Mesendoderm (in vitro differentiated cells): ENCODE results near the gene RASEF.

ENCODE experiments used
- DNase-seq: peaks from one replicate; pipeline ENCODE4 v3.0.0; 2013
- H2AK5ac ChIP-seq: 2 replicates; pipeline ENCODE4 v1.6.1; 2013; ENCODE audit warnings: low read length, inconsistent platforms
- H2BK120ac ChIP-seq: 2 replicates; pipeline ENCODE4 v1.6.1; 2013; ENCODE audit warnings: low read depth, mild to moderate bottlenecking, low read length, moderate library complexity, mixed read lengths
- H2BK15ac ChIP-seq: replicated peaks from 2 replicates; pipeline ENCODE4 v1.6.1; 2013; ENCODE audit warnings: low read depth, mild to moderate bottlenecking, moderate library complexity
- H2BK5ac ChIP-seq: 2 replicates; pipeline ENCODE4 v1.6.1; 2013; ENCODE audit warnings: low read length, inconsistent platforms
- H3K18ac ChIP-seq: 2 replicates; pipeline ENCODE4 v1.6.1; 2013; ENCODE audit warnings: mild to moderate bottlenecking, low read length, mixed read lengths
- H3K23ac ChIP-seq: one replicate; pipeline ENCODE4 v1.6.1; 2013; ENCODE audit warnings: low read length
- H3K27ac ChIP-seq: 2 replicates; pipeline ENCODE4 v1.5.1; 2013; ENCODE audit warnings: low read depth, mild to moderate bottlenecking, inconsistent platforms, low read length, moderate library complexity
- H3K27me3 ChIP-seq: 2 replicates; pipeline ENCODE4 v1.6.1; 2013; ENCODE audit warnings: low read length, control low read depth, mild to moderate bottlenecking, inconsistent platforms; ENCODE audit not compliant: insufficient read depth, poor library complexity
- H3K36me3 ChIP-seq: 2 replicates; pipeline ENCODE4 v1.6.1; 2013; ENCODE audit warnings: low read length, inconsistent platforms; ENCODE audit not compliant: control insufficient read depth, insufficient read depth
- H3K4ac ChIP-seq: one replicate; pipeline ENCODE4 v1.6.1; 2013; ENCODE audit warnings: low read depth, mild to moderate bottlenecking, low read length, moderate library complexity
- H3K4me1 ChIP-seq: 2 replicates; pipeline ENCODE4 v1.6.1; 2013; ENCODE audit warnings: low read depth, low read length, inconsistent platforms; ENCODE audit not compliant: control insufficient read depth
- H3K4me2 ChIP-seq: 2 replicates; pipeline ENCODE4 v1.6.1; 2013; ENCODE audit warnings: low read length
- H3K4me3 ChIP-seq: 2 replicates; pipeline ENCODE4 v1.5.1; 2013; ENCODE audit warnings: mild to moderate bottlenecking, low read length
- H3K56ac ChIP-seq: one replicate; pipeline ENCODE4 v1.6.1; 2013; ENCODE audit warnings: low read length
- H3K79me1 ChIP-seq: 2 replicates; pipeline ENCODE4 v1.6.1; 2013; ENCODE audit warnings: low read length, inconsistent platforms
- H3K79me2 ChIP-seq: 2 replicates; pipeline ENCODE4 v1.6.1; 2013; ENCODE audit warnings: mild to moderate bottlenecking, low read length; ENCODE audit not compliant: control insufficient read depth, insufficient read depth
- H3K9ac ChIP-seq: 2 replicates; pipeline ENCODE4 v1.6.1; 2013; ENCODE audit warnings: low read length, inconsistent platforms
- H4K5ac ChIP-seq: one replicate; pipeline ENCODE4 v1.6.1; 2013; ENCODE audit warnings: low read length
- H4K8ac ChIP-seq: one replicate; pipeline ENCODE4 v1.6.1; 2013; ENCODE audit warnings: low read depth, mild to moderate bottlenecking, control low read depth, low read length, moderate library complexity
- WGBS: extraction: QIAGEN DNeasy Blood & Tissue Kit; methylation state at CpG from one replicate; pipeline ENCODE4 v1.1.7; 2013; ENCODE audit warnings: low lambda C conversion rate, missing lambda C conversion rate; ENCODE audit not compliant: insufficient coverage; ENCODE audit errors: extremely low coverage; 5-methylcytosine and 5-hydroxymethylcytosine counted together

The RASEF gene

GRCh38 chr9:83065233-83065632, 2.3 kb upstream of the RASEF start:
- WGBS = no CpG with 5 or more reads among the region's 1 CpG
- H3K27me3 ChIP-seq = peaks cover 2% of the 10 kb centered on the region

GRCh38 chr9:83061990-83062650, 822 bp downstream of the RASEF start:
- H3K79me1 ChIP-seq = no peaks in the 10 kb centered on the region
- H3K23ac ChIP-seq = peak overlapping the region; percentile 39
- H3K4me2 ChIP-seq = peak overlapping the region; percentile 80
- peaks cover 2% of the 10 kb centered on the region for H3K27me3 ChIP-seq
- no peak overlapping the region for H2BK120ac ChIP-seq
- no peaks in the 10 kb centered on the region for H3K4me1 ChIP-seq
- H3K56ac ChIP-seq = peak overlapping the region; percentile 69
- H4K5ac ChIP-seq = no peak overlapping the region
- peak overlapping the region; percentile 40 for H3K9ac ChIP-seq
- H3K36me3 ChIP-seq = no peaks in the 10 kb centered on the region
- H3K27ac ChIP-seq = no peak overlapping the region
- H2BK15ac ChIP-seq = no peak overlapping the region
- peak overlapping the region; percentile 54 for H3K18ac ChIP-seq
- peak; percentile 68 for DNase-seq
- no peaks in the 10 kb centered on the region for H3K79me2 ChIP-seq
- H3K4ac ChIP-seq = no peak overlapping the region
- H4K8ac ChIP-seq = no peak overlapping the region
- no peak overlapping the region for H2BK5ac ChIP-seq
- no CpG with 5 or more reads among the region's 53 CpGs for WGBS
- H3K4me3 ChIP-seq = no peak overlapping the region
- no peak overlapping the region for H2AK5ac ChIP-seq

More at GRCh38 chr9:83065233-83065632, 2.3 kb upstream of the RASEF start:
- no peak overlapping the region for H3K4me2 ChIP-seq
- no peak overlapping the region for H3K56ac ChIP-seq
- no peak for DNase-seq
- H4K5ac ChIP-seq = no peak overlapping the region
- H3K4ac ChIP-seq = no peak overlapping the region
- no peak overlapping the region for H3K18ac ChIP-seq
- no peaks in the 10 kb centered on the region for H3K79me1 ChIP-seq
- no peak overlapping the region for H4K8ac ChIP-seq
- no peak overlapping the region for H2BK5ac ChIP-seq
- H3K79me2 ChIP-seq = no peaks in the 10 kb centered on the region
- H3K27ac ChIP-seq = no peak overlapping the region
- H2BK120ac ChIP-seq = no peak overlapping the region
- no peak overlapping the region for H3K4me3 ChIP-seq
- no peak overlapping the region for H2BK15ac ChIP-seq
- H3K23ac ChIP-seq = no peak overlapping the region
- H3K36me3 ChIP-seq = no peaks in the 10 kb centered on the region
- H2AK5ac ChIP-seq = no peak overlapping the region
- no peaks in the 10 kb centered on the region for H3K4me1 ChIP-seq
- H3K9ac ChIP-seq = no peak overlapping the region

DNA sequence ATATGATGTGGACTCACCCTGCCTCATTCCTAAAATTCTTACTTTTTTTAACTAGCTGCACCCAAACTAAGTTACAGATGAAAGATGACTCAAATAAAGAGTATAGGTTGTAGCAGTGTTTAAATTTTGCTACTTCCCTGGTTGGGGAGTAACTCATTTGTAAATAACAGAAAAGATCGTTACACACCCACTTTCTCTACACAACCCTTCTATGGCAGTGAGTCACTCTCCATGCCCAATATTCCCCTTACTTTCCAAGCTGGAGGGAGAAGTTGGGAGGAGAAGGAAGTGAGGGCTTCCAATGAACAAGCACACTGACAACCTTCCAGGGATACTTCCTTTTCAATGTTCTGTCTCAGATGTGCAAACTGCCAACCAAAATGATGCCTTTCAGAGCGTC, 1.9 kb downstream of the RASEF start:
- H3K4ac ChIP-seq = no peak overlapping the region
- no peaks in the 10 kb centered on the region for H3K79me1 ChIP-seq
- no peak overlapping the region for H3K9ac ChIP-seq
- no peak overlapping the region for H4K5ac ChIP-seq
- H3K27me3 ChIP-seq = peaks cover 2% of the 10 kb centered on the region
- no peak overlapping the region for H3K56ac ChIP-seq
- H3K4me1 ChIP-seq = no peaks in the 10 kb centered on the region
- no peak overlapping the region for H2BK5ac ChIP-seq
- peak; percentile 2 for DNase-seq
- no peak overlapping the region for H3K18ac ChIP-seq
- H2BK15ac ChIP-seq = no peak overlapping the region
- H3K23ac ChIP-seq = no peak overlapping the region
- no peak overlapping the region for H2BK120ac ChIP-seq
- no peak overlapping the region for H4K8ac ChIP-seq
- H2AK5ac ChIP-seq = no peak overlapping the region
- no peaks in the 10 kb centered on the region for H3K79me2 ChIP-seq
- no peak overlapping the region for H3K4me3 ChIP-seq
- H3K36me3 ChIP-seq = no peaks in the 10 kb centered on the region
- H3K4me2 ChIP-seq = no peak overlapping the region
- no CpG with 5 or more reads among the region's 2 CpGs for WGBS
- H3K27ac ChIP-seq = no peak overlapping the region

DNA sequence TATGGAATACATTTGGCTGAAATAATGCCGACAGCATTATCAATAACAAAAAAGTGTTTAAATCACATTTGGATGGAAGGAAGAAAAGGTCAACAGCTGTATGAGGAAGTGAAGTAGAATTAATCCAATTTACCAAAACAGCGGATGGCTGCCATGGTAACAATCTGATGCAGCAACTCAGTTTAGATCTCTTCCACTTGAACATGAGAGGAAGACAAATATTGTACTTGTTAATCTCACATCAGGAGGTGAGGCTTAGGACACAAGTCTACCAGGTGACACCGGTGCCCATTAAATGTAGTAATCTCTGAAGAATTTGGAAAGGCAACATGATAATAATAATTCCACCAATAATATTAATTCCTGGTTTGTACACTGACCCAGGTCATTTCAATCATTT, 2.4 kb downstream of the RASEF start:
- Histone ChIP-seq H3K27me3 (peaks cover 2% of the 10 kb centered on the region), H3K79me1 (no peaks in the 10 kb centered on the region), H2BK15ac (no peak overlapping the region), H3K4me1 (no peaks in the 10 kb centered on the region), H2BK5ac (no peak overlapping the region), H3K9ac (no peak overlapping the region), H4K8ac (no peak overlapping the region), H2BK120ac (no peak overlapping the region), H3K4me3 (no peak overlapping the region), H3K23ac (no peak overlapping the region), H3K4me2 (no peak overlapping the region), H2AK5ac (no peak overlapping the region), H3K27ac (no peak overlapping the region), H3K56ac (no peak overlapping the region), H4K5ac (no peak overlapping the region), H3K4ac (no peak overlapping the region), H3K79me2 (no peaks in the 10 kb centered on the region), H3K36me3 (no peaks in the 10 kb centered on the region), H3K18ac (no peak overlapping the region)
- DNase-seq = peak; percentile 40
- WGBS = no CpG with 5 or more reads among the region's 3 CpGs

DNA sequence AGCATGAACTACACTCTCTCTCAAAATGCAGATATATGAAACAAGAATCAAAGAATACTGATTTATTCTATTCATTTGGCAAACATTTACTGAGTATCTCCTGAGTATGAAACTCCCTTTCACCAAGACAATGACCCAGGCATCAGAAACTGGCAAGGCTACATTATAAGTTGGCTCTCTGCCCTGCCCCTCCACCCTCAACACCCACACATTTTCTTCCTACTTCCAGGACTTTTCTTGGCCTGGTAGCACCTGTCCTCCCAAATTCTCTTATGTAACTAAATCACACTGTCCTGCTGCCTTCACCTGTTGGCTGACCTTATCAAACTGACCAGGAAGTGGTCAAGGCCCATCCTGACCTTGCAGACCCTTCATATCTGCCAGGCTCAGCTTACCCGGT, 3.5 kb downstream of the RASEF start:
- H3K4ac ChIP-seq = no peak overlapping the region
- H4K5ac ChIP-seq = no peak overlapping the region
- H3K36me3 ChIP-seq = no peaks in the 10 kb centered on the region
- H2AK5ac ChIP-seq = no peak overlapping the region
- H3K27ac ChIP-seq = no peak overlapping the region
- no peak overlapping the region for H2BK120ac ChIP-seq
- H2BK5ac ChIP-seq = no peak overlapping the region
- H2BK15ac ChIP-seq = no peak overlapping the region
- H3K79me2 ChIP-seq = no peaks in the 10 kb centered on the region
- no peaks in the 10 kb centered on the region for H3K79me1 ChIP-seq
- no peak overlapping the region for H3K56ac ChIP-seq
- WGBS = no CpG with 5 or more reads among the region's 1 CpG
- no peak overlapping the region for H3K4me3 ChIP-seq
- no peak for DNase-seq
- no peak overlapping the region for H3K9ac ChIP-seq
- H3K27me3 ChIP-seq = peaks cover 2% of the 10 kb centered on the region
- H3K23ac ChIP-seq = no peak overlapping the region
- no peak overlapping the region for H3K4me2 ChIP-seq
- no peaks in the 10 kb centered on the region for H3K4me1 ChIP-seq
- H4K8ac ChIP-seq = no peak overlapping the region
- H3K18ac ChIP-seq = no peak overlapping the region

DNA sequence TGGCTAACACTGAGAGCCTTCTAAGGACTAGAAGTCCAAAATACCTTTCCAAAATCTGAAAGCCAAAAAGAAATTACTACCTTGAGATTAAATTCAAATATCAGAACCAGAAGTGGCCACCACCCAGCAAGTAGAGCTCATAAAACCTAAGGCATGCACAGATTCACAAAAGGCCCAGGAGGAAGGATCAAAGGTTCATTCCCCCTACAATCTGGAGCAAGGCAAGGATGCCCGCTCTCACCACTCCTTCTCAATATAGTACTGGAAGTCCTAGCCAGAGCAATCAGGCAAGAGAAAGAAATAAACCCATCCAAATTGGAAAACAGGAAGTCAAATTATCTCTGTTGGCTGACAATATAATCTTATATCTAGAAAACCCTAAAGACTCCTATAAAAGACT, 6.0 kb downstream of the RASEF start:
- DNase-seq = no peak
- Histone ChIP-seq H2BK120ac (no peak overlapping the region), H3K36me3 (no peaks in the 10 kb centered on the region), H3K27me3 (peaks cover 2% of the 10 kb centered on the region), H3K56ac (no peak overlapping the region), H3K4ac (no peak overlapping the region), H3K79me2 (no peaks in the 10 kb centered on the region), H3K23ac (no peak overlapping the region), H4K8ac (no peak overlapping the region), H2AK5ac (no peak overlapping the region), H3K4me2 (no peak overlapping the region), H2BK15ac (no peak overlapping the region), H3K79me1 (no peaks in the 10 kb centered on the region), H2BK5ac (no peak overlapping the region), H3K4me1 (no peaks in the 10 kb centered on the region), H3K4me3 (no peak overlapping the region), H3K18ac (no peak overlapping the region), H4K5ac (no peak overlapping the region), H3K27ac (no peak overlapping the region), H3K9ac (no peak overlapping the region)
- WGBS = no CpG with 5 or more reads among the region's 1 CpG
